Measurements from ENCODE around the gene HDAC5.

The HDAC5 gene

GRCh38 chr17:44086364-44087311, 36.8 kb downstream of the HDAC5 start:
- peak; percentile 24 for DNase-seq

GRCh38 chr17:44085908-44086307, 37.5 kb downstream of the HDAC5 start:
- no peak for DNase-seq

- DNase-seq: no peak
Measured at GRCh38 chr17:44084921-44085320, 38.5 kb downstream of the HDAC5 start.

GRCh38 chr17:44084131-44084538, 39.3 kb downstream of the HDAC5 start:
- no peak for DNase-seq

- DNase-seq: no peak
Measured at GRCh38 chr17:44083250-44083849, 40.1 kb downstream of the HDAC5 start.

- DNase-seq: no peak
Measured at GRCh38 chr17:44082256-44082927, 41.0 kb downstream of the HDAC5 start.

GRCh38 chr17:44081681-44082080, 41.8 kb downstream of the HDAC5 start:
- DNase-seq: no peak

GRCh38 chr17:44079877-44080821, 43.3 kb downstream of the HDAC5 start:
- no peak for DNase-seq

GRCh38 chr17:44078412-44078811, 45.0 kb downstream of the HDAC5 start:
- DNase-seq: no peak

- no peak for DNase-seq
Measured at GRCh38 chr17:44077595-44077909, 45.9 kb downstream of the HDAC5 start.

- DNase-seq: no peak
Measured at GRCh38 chr17:44076716-44077594, 46.5 kb downstream of the HDAC5 start.

- DNase-seq: no peak
Measured at GRCh38 chr17:44075598-44076293, 47.7 kb downstream of the HDAC5 start.

- DNase-seq: no peak
Measured at GRCh38 chr17:44074911-44075285, 48.5 kb downstream of the HDAC5 start.

GRCh38 chr17:44074231-44074910, 49.1 kb downstream of the HDAC5 start:
- DNase-seq: no peak

GRCh38 chr17:44071772-44072171, 51.7 kb downstream of the HDAC5 start:
- no peak for DNase-seq

GRCh38 chr17:44071198-44071520, 52.3 kb downstream of the HDAC5 start:
- DNase-seq: no peak

- DNase-seq: peak; percentile 97
Measured at GRCh38 chr17:44070455-44071197, 52.8 kb downstream of the HDAC5 start, which contains the start of gene G6PC3. TSS of gene G6PC3 (plus strand) at chr17:44070735. CDS start at chr17:44070966, 231 bp downstream.

GRCh38 chr17:44069974-44070454, 53.4 kb downstream of the HDAC5 start:
- peak; percentile 24 for DNase-seq

GRCh38 chr17:44067545-44067940, 55.9 kb downstream of the HDAC5 start:
- DNase-seq: no peak

Data from NCI-H510A treated with DMSO at 0.1 percent for 48 hours (cell line).